Trophoblast cell (in vitro differentiated cells and primary cell): ENCODE measurements around the gene ST7.

ENCODE experiments used
- DNase-seq, 2 donors: peaks; one replicate each; pipeline ENCODE4 v3.0.0-alpha.2; 2016
- H2AFZ ChIP-seq: 2 replicates; pipeline ENCODE4 v1.6.1; 2013; ENCODE audit warnings: low read length, moderate library complexity, mild to moderate bottlenecking; ENCODE audit not compliant: insufficient read depth, poor library complexity
- H2AK5ac ChIP-seq: 2 replicates; pipeline ENCODE4 v1.6.1; 2013; ENCODE audit warnings: mild to moderate bottlenecking, low read length
- H2BK120ac ChIP-seq: 2 replicates; pipeline ENCODE4 v1.6.1; 2013; ENCODE audit warnings: low read length, mild to moderate bottlenecking, moderate library complexity; ENCODE audit not compliant: insufficient read depth, poor library complexity
- H2BK12ac ChIP-seq: 2 replicates; pipeline ENCODE4 v1.6.1; 2013; ENCODE audit warnings: mild to moderate bottlenecking, low read length, moderate library complexity
- H2BK5ac ChIP-seq: 2 replicates; pipeline ENCODE4 v1.6.1; 2013; ENCODE audit warnings: low read length, low read depth, moderate library complexity, mild to moderate bottlenecking; ENCODE audit not compliant: poor library complexity
- H3K14ac ChIP-seq: 2 replicates; pipeline ENCODE4 v1.6.1; 2013; ENCODE audit warnings: mild to moderate bottlenecking, low read length
- H3K18ac ChIP-seq: 2 replicates; pipeline ENCODE4 v1.6.1; 2013; ENCODE audit warnings: mild to moderate bottlenecking, low read length
- H3K23ac ChIP-seq: 2 replicates; pipeline ENCODE4 v1.6.1; 2013; ENCODE audit warnings: low read length
- H3K27ac ChIP-seq: 2 replicates; pipeline ENCODE4 v1.5.1; 2013; ENCODE audit warnings: low read depth, mild to moderate bottlenecking, inconsistent platforms, low read length, moderate library complexity
- H3K27me3 ChIP-seq: 2 replicates; pipeline ENCODE4 v1.6.1; 2013; ENCODE audit warnings: inconsistent platforms, mild to moderate bottlenecking, low read length, moderate library complexity; ENCODE audit not compliant: insufficient read depth
- H3K36me3 ChIP-seq, 2 experiments: 1 replicate in 1 of 2; 2 replicates in 1 of 2; pipeline ENCODE4 v1.6.1; 2013; ENCODE audit warnings: low read length in 2 of 2, mild to moderate bottlenecking in 2 of 2, moderate library complexity in 1 of 2; ENCODE audit not compliant: insufficient read depth in 2 of 2, control insufficient read depth in 1 of 2
- H3K4ac ChIP-seq: 2 replicates; pipeline ENCODE4 v1.6.1; 2013; ENCODE audit warnings: low read depth, mild to moderate bottlenecking, low read length, moderate library complexity
- H3K4me1 ChIP-seq, 2 experiments: 1 replicate in 1 of 2; 2 replicates in 1 of 2; pipeline ENCODE4 v1.6.1; 2013; ENCODE audit warnings: low read length in 2 of 2, mild to moderate bottlenecking in 2 of 2, moderate library complexity in 1 of 2; ENCODE audit not compliant: insufficient read depth in 2 of 2, control insufficient read depth in 1 of 2
- H3K4me2 ChIP-seq: 2 replicates; pipeline ENCODE4 v1.6.1; 2013; ENCODE audit warnings: inconsistent platforms, mild to moderate bottlenecking, low read length, moderate library complexity
- H3K4me3 ChIP-seq: 2 replicates; pipeline ENCODE4 v1.5.1; 2013; ENCODE audit warnings: mild to moderate bottlenecking, low read depth, low read length, inconsistent platforms
- H3K79me1 ChIP-seq: one replicate; pipeline ENCODE4 v1.6.1; 2013; ENCODE audit warnings: low read length
- H3K79me2 ChIP-seq: 2 replicates; pipeline ENCODE4 v1.6.1; 2013; ENCODE audit warnings: low read length, mild to moderate bottlenecking; ENCODE audit not compliant: control insufficient read depth, insufficient read depth, poor library complexity
- H3K9ac ChIP-seq: 2 replicates; pipeline ENCODE4 v1.6.1; 2013; ENCODE audit warnings: mild to moderate bottlenecking, low read length
- H3K9me3 ChIP-seq: 2 replicates; pipeline ENCODE4 v1.6.1; 2013; ENCODE audit warnings: low read depth, mild to moderate bottlenecking, control low read depth, inconsistent platforms, low read length; ENCODE audit not compliant: insufficient read depth
- H4K12ac ChIP-seq: 2 replicates; pipeline ENCODE4 v1.6.1; 2013; ENCODE audit warnings: low read depth, mild to moderate bottlenecking, low read length, moderate library complexity
- H4K8ac ChIP-seq: 2 replicates; pipeline ENCODE4 v1.6.1; 2013; ENCODE audit warnings: low read depth, mild to moderate bottlenecking, low read length, moderate library complexity
- H4K91ac ChIP-seq: one replicate; pipeline ENCODE4 v1.6.1; 2013; ENCODE audit warnings: low read depth, mild to moderate bottlenecking, low read length, moderate library complexity
- WGBS: extraction: QIAGEN DNeasy Blood & Tissue Kit; methylation state at CpG from one replicate; pipeline ENCODE4 v1.1.7; 2013; ENCODE audit warnings: missing lambda C conversion rate; ENCODE audit not compliant: insufficient read length, insufficient coverage; ENCODE audit errors: extremely low coverage; 5-methylcytosine and 5-hydroxymethylcytosine counted together

Gene ST7

DNA sequence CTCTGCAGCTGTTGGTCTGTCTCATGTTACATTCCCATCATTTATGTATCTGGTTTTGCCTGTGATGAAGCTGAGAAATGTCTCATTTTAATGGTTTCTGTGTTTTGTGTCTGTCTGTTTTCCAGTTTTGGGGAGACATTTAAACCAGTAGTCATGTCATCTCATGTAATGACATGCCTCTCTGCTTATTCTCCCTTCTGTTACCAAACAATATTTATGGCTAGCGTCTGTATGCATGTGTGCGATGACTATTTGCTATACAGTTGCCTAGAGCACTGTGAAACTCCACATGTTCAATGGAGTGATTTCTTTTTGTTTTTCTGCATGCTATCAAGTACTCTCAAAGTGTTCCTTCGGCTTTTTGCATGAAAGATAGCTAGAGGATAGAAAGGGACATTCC is 132.0 kb downstream of the ST7 start:
- no peak overlapping the region for H4K12ac ChIP-seq
- no peak overlapping the region for H2BK120ac ChIP-seq
- H3K27ac ChIP-seq = no peak overlapping the region
- H2BK12ac ChIP-seq = no peak overlapping the region
- no peaks in the 10 kb centered on the region for H3K36me3 ChIP-seq
- H3K79me1 ChIP-seq = no peaks in the 10 kb centered on the region
- no peak overlapping the region for H3K18ac ChIP-seq
- no peak overlapping the region for H3K14ac ChIP-seq
- DNase-seq = no peak
- no peak overlapping the region for H3K4me3 ChIP-seq
- H3K4me2 ChIP-seq = no peak overlapping the region
- no peak overlapping the region for H4K8ac ChIP-seq
- no peak overlapping the region for H3K4ac ChIP-seq
- WGBS = no CpG with 5 or more reads among the region's 3 CpGs
- H3K4me1 ChIP-seq = peaks cover 0 to 4% of the 10 kb centered on the region in 2 experiments
- H3K9me3 ChIP-seq = no peaks in the 10 kb centered on the region
- H3K79me2 ChIP-seq = no peaks in the 10 kb centered on the region
- H3K23ac ChIP-seq = no peak overlapping the region
- no peaks in the 10 kb centered on the region for H3K27me3 ChIP-seq
- H2AFZ ChIP-seq = no peak overlapping the region
- no peak overlapping the region for H4K91ac ChIP-seq
- H2BK5ac ChIP-seq = no peak overlapping the region
- H3K9ac ChIP-seq = no peak overlapping the region
- H2AK5ac ChIP-seq = no peak overlapping the region

- DNase-seq = peak in 1 of 2 donors; percentile 56
- Histone ChIP-seq H3K23ac (no peak overlapping the region), H3K4me1 (peaks cover 2 to 6% of the 10 kb centered on the region in 2 experiments), H3K9me3 (no peaks in the 10 kb centered on the region), H3K27ac (no peak overlapping the region), H3K4me3 (no peak overlapping the region), H3K79me2 (no peaks in the 10 kb centered on the region), H4K8ac (no peak overlapping the region), H4K12ac (no peak overlapping the region), H4K91ac (no peak overlapping the region), H3K9ac (no peak overlapping the region), H3K18ac (no peak overlapping the region), H3K27me3 (no peaks in the 10 kb centered on the region), H3K4ac (no peak overlapping the region), H2BK12ac (no peak overlapping the region), H2BK120ac (no peak overlapping the region), H3K14ac (no peak overlapping the region), H2AK5ac (no peak overlapping the region), H2BK5ac (no peak overlapping the region), H2AFZ (no peak overlapping the region), H3K36me3 (no peaks in the 10 kb centered on the region), H3K79me1 (no peaks in the 10 kb centered on the region), H3K4me2 (no peak overlapping the region)
- WGBS = no CpG with 5 or more reads among the region's 3 CpGs
These were observed 132.6 kb downstream of the ST7 start for GRCh38 chr7:117085769-117086463.

GRCh38 chr7:117086788-117087187 is 133.5 kb downstream of the ST7 start:
- H3K27me3 ChIP-seq = no peaks in the 10 kb centered on the region

GRCh38 chr7:117087639-117088396 is 134.5 kb downstream of the ST7 start:
- no peaks in the 10 kb centered on the region for H3K79me2 ChIP-seq
- H3K4me2 ChIP-seq = no peak overlapping the region
- H4K8ac ChIP-seq = no peak overlapping the region
- H3K18ac ChIP-seq = no peak overlapping the region
- no peak overlapping the region for H2BK5ac ChIP-seq
- H4K12ac ChIP-seq = no peak overlapping the region
- H3K27me3 ChIP-seq = no peaks in the 10 kb centered on the region
- H3K9ac ChIP-seq = no peak overlapping the region
- no peak overlapping the region for H3K27ac ChIP-seq
- DNase-seq = no peak
- H3K23ac ChIP-seq = no peak overlapping the region
- H2AFZ ChIP-seq = no peak overlapping the region
- H3K9me3 ChIP-seq = no peaks in the 10 kb centered on the region
- no peak overlapping the region for H3K4me3 ChIP-seq
- no peak overlapping the region for H3K4ac ChIP-seq
- H2BK120ac ChIP-seq = no peak overlapping the region
- WGBS = no CpG with 5 or more reads among the region's 4 CpGs
- H2AK5ac ChIP-seq = no peak overlapping the region
- no peaks in the 10 kb centered on the region for H3K79me1 ChIP-seq
- H2BK12ac ChIP-seq = no peak overlapping the region
- H4K91ac ChIP-seq = no peak overlapping the region
- H3K4me1 ChIP-seq = peaks cover 2 to 6% of the 10 kb centered on the region in 2 experiments
- H3K14ac ChIP-seq = no peak overlapping the region
- H3K36me3 ChIP-seq = no peaks in the 10 kb centered on the region

More at GRCh38 chr7:117086788-117087187, 133.5 kb downstream of the ST7 start:
- Histone ChIP-seq H4K8ac (no peak overlapping the region), H3K4me3 (no peak overlapping the region), H3K4ac (no peak overlapping the region), H3K18ac (no peak overlapping the region), H3K9me3 (no peaks in the 10 kb centered on the region), H2AFZ (no peak overlapping the region), H3K79me1 (no peaks in the 10 kb centered on the region), H4K12ac (no peak overlapping the region), H2AK5ac (no peak overlapping the region), H3K9ac (no peak overlapping the region), H4K91ac (no peak overlapping the region), H3K4me1 (peaks cover 2 to 6% of the 10 kb centered on the region in 2 experiments), H3K79me2 (no peaks in the 10 kb centered on the region), H3K14ac (no peak overlapping the region), H3K4me2 (no peak overlapping the region), H2BK12ac (no peak overlapping the region), H2BK5ac (no peak overlapping the region), H3K36me3 (no peaks in the 10 kb centered on the region), H3K23ac (no peak overlapping the region), H3K27ac (no peak overlapping the region), H2BK120ac (no peak overlapping the region)
- WGBS = no CpG with 5 or more reads among the region's 3 CpGs
- no peak for DNase-seq
